OCI-LY7 (cell line): ENCODE data around the gene CACNA2D1.

Source experiments
- CTCF ChIP-seq: fragments of 200-600 bp; sonication (generic); conservative IDR thresholded peaks from 2 replicates; pipeline ENCODE4 v1.5.1; 2014; ENCODE audit warnings: mild to moderate bottlenecking, antibody characterized with exemption, low read length, moderate library complexity, mixed read lengths
- EZH2phosphoT487 ChIP-seq: fragments of 200-600 bp; sonication (generic); IDR thresholded peaks from 2 replicates; pipeline ENCODE4 v1.6.1; 2018; ENCODE audit warnings: low read depth, borderline replicate concordance, mild to moderate bottlenecking, mixed run types, antibody characterized with exemption, low read length, moderate library complexity, mixed read lengths

GRCh38 chr7:82106201-82106600, 337.4 kb downstream of the CACNA2D1 start:
- TF ChIP-seq CTCF (no peak), EZH2phosphoT487 (no peak)
